Right ventricle myocardium superior (tissue), 1 donor: ENCODE results near the gene HSPA1A. TPM values are rescaled to one million over a fixed set of nuclear protein-coding genes. Genes with fewer than 3 reads are reported as not detected.

Experiments used
- total RNA-seq: library from RNA; stranded (reverse); fragmentation: NEBNext Ultra II Directional; extraction: Animal tissue kit (Norgen Biotek cat#: 25700); gene quantifications from one replicate; pipeline ENCODE4 v1.2.1, GENCODE V29; 2021
- donor health status: DM: no; HTN: yes; CAD: no; lungs with severe emphysema.

The HSPA1A gene
- total RNA-seq, 1 donor from 2014 or later, result 324 TPM

Other genes starting within 250 kb of the HSPA1A start
- not detected for gene LTA, start 243.3 kb upstream of the HSPA1A start, total RNA-seq
- gene TNF, start 240.0 kb upstream of the HSPA1A start, total RNA-seq, result 0.59 TPM
- not detected for gene LTB, start 233.1 kb upstream of the HSPA1A start, total RNA-seq
- 5.5 TPM for gene LST1, start 229.3 kb upstream of the HSPA1A start, total RNA-seq
- gene NCR3, start 222.5 kb upstream of the HSPA1A start, total RNA-seq, result not detected
- 17.7 TPM for gene AIF1, start 200.3 kb upstream of the HSPA1A start, total RNA-seq
- 69.1 TPM for gene PRRC2A, start 194.8 kb upstream of the HSPA1A start, total RNA-seq
- gene BAG6, start 162.9 kb upstream of the HSPA1A start, total RNA-seq, result 253 TPM
- gene APOM, start 159.6 kb upstream of the HSPA1A start, total RNA-seq, result 1.9 TPM
- gene C6orf47, start 154.8 kb upstream of the HSPA1A start, total RNA-seq, result 16.5 TPM
- 19.2 TPM for gene GPANK1, start 150.5 kb upstream of the HSPA1A start, total RNA-seq
- gene CSNK2B, start 149.5 kb upstream of the HSPA1A start, total RNA-seq, result 95.1 TPM
- gene LY6G5B, start 145.6 kb upstream of the HSPA1A start, total RNA-seq, result 2.8 TPM
- 1.3 TPM for gene LY6G5C, start 134.5 kb upstream of the HSPA1A start, total RNA-seq
- gene ABHD16A, start 112.2 kb upstream of the HSPA1A start, total RNA-seq, result 27.9 TPM
- not detected for gene LY6G6F, start 108.7 kb upstream of the HSPA1A start, total RNA-seq
- gene LY6G6D, start 100.2 kb upstream of the HSPA1A start, total RNA-seq, result not detected
- not detected for gene LY6G6C, start 93.8 kb upstream of the HSPA1A start, total RNA-seq
- 0.13 TPM for gene MPIG6B, start 92.2 kb upstream of the HSPA1A start, total RNA-seq
- 32.9 TPM for gene DDAH2, start 86.2 kb upstream of the HSPA1A start, total RNA-seq
- 86.8 TPM for gene CLIC1, start 79.0 kb upstream of the HSPA1A start, total RNA-seq
- gene MSH5, start 75.5 kb upstream of the HSPA1A start, total RNA-seq, result 1.8 TPM
- gene SAPCD1, start 52.9 kb upstream of the HSPA1A start, total RNA-seq, result 0.86 TPM
- gene VWA7, start 38.2 kb upstream of the HSPA1A start, total RNA-seq, result 9.5 TPM
- 22.1 TPM for gene VARS1, start 19.8 kb upstream of the HSPA1A start, total RNA-seq
- gene LSM2, start 8.6 kb upstream of the HSPA1A start, total RNA-seq, result 23.0 TPM
- gene HSPA1L, start 260 bp upstream of the HSPA1A start, total RNA-seq, result 2.0 TPM
- 236 TPM for gene HSPA1B, start 12.2 kb downstream of the HSPA1A start, total RNA-seq
- gene NEU1, start 47.3 kb downstream of the HSPA1A start, total RNA-seq, result 24.1 TPM
- gene SLC44A4, start 63.5 kb downstream of the HSPA1A start, total RNA-seq, result not detected
- gene EHMT2, start 82.2 kb downstream of the HSPA1A start, total RNA-seq, result 15.5 TPM
- gene ZBTB12, start 86.5 kb downstream of the HSPA1A start, total RNA-seq, result 3.1 TPM
- 7.6 TPM for gene C2, start 112.2 kb downstream of the HSPA1A start, total RNA-seq
- gene CFB, start 130.6 kb downstream of the HSPA1A start, total RNA-seq, result 5.5 TPM
- 39.6 TPM for gene NELFE, start 143.4 kb downstream of the HSPA1A start, total RNA-seq
- gene SKIC2, start 143.6 kb downstream of the HSPA1A start, total RNA-seq, result 33.6 TPM
- gene DXO, start 156.6 kb downstream of the HSPA1A start, total RNA-seq, result 7.5 TPM
- 61.5 TPM for gene C4A, start 166.5 kb downstream of the HSPA1A start, total RNA-seq
- 58.3 TPM for gene C4B, start 199.3 kb downstream of the HSPA1A start, total RNA-seq
- gene CYP21A2, start 222.9 kb downstream of the HSPA1A start, total RNA-seq, result not detected